ENCODE measurements around the gene LDB2.
"Not testable (repeated sequence)": the region's sequence is repeated elsewhere in the genome, so short reads cannot be mapped to it uniquely, and the experiment has no call there.

The LDB2 gene

GRCh38 chr4:16636912-16637630, 261.4 kb downstream of the LDB2 start:
- TF ChIP-seq CTCF (IDR thresholded peaks at IDR 0.05; ENCODE audit: low read depth, low read length): no peak
- no peak overlapping the region for H3K4me3 ChIP-seq (replicated peaks in 1 of 2; ENCODE audit: low read depth in 2 of 2, low read length in 2 of 2)
- DNase-seq (ENCODE audit: low read depth in 2 of 2): no peak

GRCh38 chr4:16636304-16636703, 262.1 kb downstream of the LDB2 start:
- no peak for TF ChIP-seq CTCF (IDR thresholded peaks at IDR 0.05; ENCODE audit: low read depth, low read length)
- H3K4me3 ChIP-seq (replicated peaks in 1 of 2; ENCODE audit: low read depth in 2 of 2, low read length in 2 of 2): no peak overlapping the region
- DNase-seq (ENCODE audit: low read depth in 2 of 2): no peak

- peak; percentile 4 for TF ChIP-seq CTCF (IDR thresholded peaks at IDR 0.05; ENCODE audit: low read depth, low read length)
- DNase-seq (ENCODE audit: low read depth in 2 of 2); H3K4me3 ChIP-seq (replicated peaks in 1 of 2; ENCODE audit: low read depth in 2 of 2, low read length in 2 of 2): not testable (repeated sequence)
Observed at GRCh38 chr4:16629274-16629673, 269.2 kb downstream of the LDB2 start.

GRCh38 chr4:16628835-16629234, 269.6 kb downstream of the LDB2 start:
- not testable (repeated sequence) for DNase-seq (ENCODE audit: low read depth in 2 of 2); H3K4me3 ChIP-seq (replicated peaks in 1 of 2; ENCODE audit: low read depth in 2 of 2, low read length in 2 of 2)

GRCh38 chr4:16627999-16628398, 270.4 kb downstream of the LDB2 start:
- no peak for TF ChIP-seq CTCF (IDR thresholded peaks at IDR 0.05; ENCODE audit: low read depth, low read length)
- peak; percentile 94 to 95 for DNase-seq (ENCODE audit: low read depth in 2 of 2)
- H3K4me3 ChIP-seq (replicated peaks in 1 of 2; ENCODE audit: low read depth in 2 of 2, low read length in 2 of 2): no peak overlapping the region

GRCh38 chr4:16626945-16627344, 271.5 kb downstream of the LDB2 start:
- no peak for TF ChIP-seq CTCF (IDR thresholded peaks at IDR 0.05; ENCODE audit: low read depth, low read length)
- DNase-seq (ENCODE audit: low read depth in 2 of 2): peak; percentile 94 to 95
- no peak overlapping the region for H3K4me3 ChIP-seq (replicated peaks in 1 of 2; ENCODE audit: low read depth in 2 of 2, low read length in 2 of 2)

- TF ChIP-seq CTCF (IDR thresholded peaks at IDR 0.05; ENCODE audit: low read depth, low read length): no peak
- no peak for DNase-seq (ENCODE audit: low read depth in 2 of 2)
- no peak overlapping the region for H3K4me3 ChIP-seq (replicated peaks in 1 of 2; ENCODE audit: low read depth in 2 of 2, low read length in 2 of 2)
Observed at GRCh38 chr4:16622826-16623225, 275.6 kb downstream of the LDB2 start.
